BJ (cell line): ENCODE measurements around the gene CXADR. TPM values are rescaled to one million over a fixed set of nuclear protein-coding genes. Genes with fewer than 3 reads are reported as not detected.
"Not testable (repeated sequence)": the region's sequence is repeated elsewhere in the genome, so short reads cannot be mapped to it uniquely, and the experiment has no call there.

Experiments
- CTCF ChIA-PET: fragments of 350-600 bp; formaldehyde crosslinking; extraction: SDS; loops from one replicate; lab custom pipeline; 2021; ENCODE audit warnings: antibody characterized with exemption, inconsistent platforms; lab: Yijun Ruan, JAX
- POLR2A ChIA-PET: fragments of 300-600 bp; sonication (Branson Sonifier 250); formaldehyde crosslinking; extraction: SDS; loops from one replicate; lab custom pipeline; 2021; ENCODE audit warnings: antibody characterized with exemption; lab: Charles Lee
- DNase-seq: peaks from one replicate; pipeline ENCODE4 v3.0.0-alpha.2; 2011; ENCODE audit warnings: low read depth
- H3K27me3 ChIP-seq: 2 replicates; pipeline ENCODE4 v1.6.0; 2011; ENCODE audit warnings: low read length; ENCODE audit not compliant: control insufficient read depth, insufficient read depth
- H3K36me3 ChIP-seq: 2 replicates; pipeline ENCODE4 v1.5.1; 2011; ENCODE audit warnings: low read length; ENCODE audit not compliant: control insufficient read depth, insufficient read depth
- H3K4me3 ChIP-seq: 2 replicates; pipeline ENCODE4 v1.5.1; 2011; ENCODE audit warnings: low read depth, mild to moderate bottlenecking, control low read depth, low read length
- CTCF ChIP-seq: IDR thresholded peaks from 2 replicates; pipeline ENCODE4 v1.5.1; 2011; ENCODE audit warnings: low read depth, mild to moderate bottlenecking, control low read depth, inconsistent platforms, low read length, moderate library complexity; ENCODE audit not compliant: insufficient read depth
- polyA plus RNA-seq: library from polyadenylated mRNA; depleted of rRNA; stranded (reverse); fragments of >200 nt; gene quantifications from 2 replicates; pipeline ENCODE4 v1.2.3, GENCODE V29; 2011

Gene CXADR
- polyA plus RNA-seq, 1 experiment = 0.02 TPM

GRCh38 chr21:17501107-17502006 is 11.5 kb upstream of the CXADR start:
- no peaks in the 10 kb centered on the region for H3K36me3 ChIP-seq
- DNase-seq = no peak
- H3K4me3 ChIP-seq = no peak overlapping the region
- POLR2A ChIA-PET = no interaction called here
- no peak for TF ChIP-seq CTCF
- CTCF ChIA-PET = interaction anchor here (1.2 kb wide), 1 partner anchor 9 kb away, joined by 3 read pairs; no protein-coding TSS in a partner anchor
- H3K27me3 ChIP-seq = peaks cover 1% of the 10 kb centered on the region

- DNase-seq, H3K27me3 ChIP-seq, H3K4me3 ChIP-seq, POLR2A ChIA-PET, H3K36me3 ChIP-seq: not testable (repeated sequence)
- CTCF ChIA-PET = interaction anchor here (1.4 kb wide), 2 partner anchors 9 to 16 kb away, joined by 5 to 6 read pairs; no protein-coding TSS in a partner anchor
Measured at GRCh38 chr21:17502985-17503384, 9.9 kb upstream of the CXADR start.

- POLR2A ChIA-PET = no interaction called here
- CTCF ChIA-PET = interaction anchor here (0.6 kb wide), 1 partner anchor 435 kb away, joined by 5 read pairs; no protein-coding TSS in a partner anchor
Measured at GRCh38 chr21:17506951-17507350, 5.9 kb upstream of the CXADR start.

GRCh38 chr21:17507591-17507990 is 5.3 kb upstream of the CXADR start:
- no peaks in the 10 kb centered on the region for H3K27me3 ChIP-seq
- CTCF ChIA-PET = no interaction called here
- H3K36me3 ChIP-seq = no peaks in the 10 kb centered on the region
- no peak overlapping the region for H3K4me3 ChIP-seq
- POLR2A ChIA-PET = no interaction called here
- no peak for TF ChIP-seq CTCF
- DNase-seq = no peak

More at GRCh38 chr21:17506951-17507350, 5.9 kb upstream of the CXADR start:
- H3K27me3 ChIP-seq = no peaks in the 10 kb centered on the region
- DNase-seq = no peak
- no peak overlapping the region for H3K4me3 ChIP-seq
- TF ChIP-seq CTCF = no peak
- no peaks in the 10 kb centered on the region for H3K36me3 ChIP-seq

GRCh38 chr21:17513214-17514123 is 626 bp downstream of the CXADR start:
- peak overlapping the region; percentile 51 for H3K4me3 ChIP-seq
- DNase-seq = no peak
- TF ChIP-seq CTCF = no peak
- 0 out of 2 replicates have a peak, but pooled peaks cover 3% of the 10 kb centered on the region for H3K27me3 ChIP-seq
- ChIA-PET POLR2A (no interaction called here), CTCF (interaction anchor here (1.2 kb wide), 1 partner anchor 9 kb away, joined by 3 read pairs; no protein-coding TSS in a partner anchor)
- no peaks in the 10 kb centered on the region for H3K36me3 ChIP-seq
